Kidney (tissue), 14 donors: Measurements from ENCODE around the gene SLC22A23. TPM values are rescaled to one million over a fixed set of nuclear protein-coding genes. Genes with fewer than 3 reads are reported as not detected.

ENCODE experiments used
- DNase-seq, 5 donors: peaks; one replicate each; pipeline ENCODE4 v3.0.0-alpha.2; 2013 to 2020
- FAIRE-seq: peaks from 2 replicates; lab custom pipeline; 2012; peaks lifted over from hg19 to GRCh38; lab: Jason Lieb, UNC
- H3K27ac ChIP-seq, 2 donors: one replicate each; pipeline ENCODE4 v1.7.0; 2013; ENCODE audit warnings: low read depth in 2 of 2, low read length in 2 of 2, inconsistent platforms in 1 of 2
- H3K27me3 ChIP-seq: one replicate; pipeline ENCODE4 v1.7.1; 2013; ENCODE audit warnings: low read length, inconsistent platforms; ENCODE audit not compliant: control insufficient read depth, insufficient read depth
- H3K36me3 ChIP-seq, 3 donors: one replicate each; pipeline versions ENCODE4 v1.7.0 to v1.7.1; 2013; ENCODE audit warnings: low read length in 3 of 3, control low read depth in 1 of 3, inconsistent platforms in 1 of 3; ENCODE audit not compliant: insufficient read depth in 3 of 3, control insufficient read depth in 2 of 3
- H3K4me1 ChIP-seq, 3 donors: one replicate each; pipeline versions ENCODE4 v1.7.0 to v1.7.1; 2013; ENCODE audit warnings: low read length in 3 of 3, inconsistent platforms in 1 of 3, low read depth in 1 of 3; ENCODE audit not compliant: control insufficient read depth in 2 of 3, insufficient read depth in 2 of 3
- H3K4me3 ChIP-seq, 3 donors: one replicate each; pipeline versions ENCODE4 v1.7.0 to v1.8.1; 2013; ENCODE audit warnings: low read length in 3 of 3, control low read depth in 1 of 3, inconsistent platforms in 1 of 3
- H3K9ac ChIP-seq, 3 donors: one replicate each; pipeline versions ENCODE4 v1.7.0 to v1.7.1; 2013; ENCODE audit warnings: low read length in 3 of 3, control low read depth in 1 of 3, inconsistent platforms in 1 of 3
- H3K9me3 ChIP-seq, 3 donors: one replicate each; pipeline versions ENCODE4 v1.7.0 to v1.7.1; 2013; ENCODE audit warnings: low read length in 3 of 3, control low read depth in 1 of 3, inconsistent platforms in 1 of 3; ENCODE audit not compliant: control insufficient read depth in 2 of 3, insufficient read depth in 1 of 3
- intact Hi-C: fragments of 100-400 bp; cut with DNase I; formaldehyde crosslinking; loops from one replicate; pipeline ENCODE4 v1.11.1; 2022
- polyA plus RNA-seq: library from polyadenylated mRNA; stranded (reverse); fragments of 350-450 nt; fragmentation: Illumina TruSeq; extraction: RNeasy Lipid Tissue Mini Kit (QIAGEN cat#74804); gene quantifications from one replicate; pipeline ENCODE4 v1.2.3, GENCODE V29; 2014; ENCODE audit warnings: low read depth, low replicate concordance; ENCODE audit not compliant: insufficient read depth
- total RNA-seq: library from RNA; stranded (reverse); fragmentation: NEBNext Ultra II Directional; extraction: Animal tissue kit (Norgen Biotek cat#: 25700); gene quantifications from one replicate; pipeline ENCODE4 v1.2.1, GENCODE V29; 2021
- TF ChIP-seq, protein P1 (sequence below): IDR thresholded peaks from 3 replicates; pipeline ENCODE4 v1.5.1; 2012; ENCODE audit warnings: mild to moderate bottlenecking, moderate library complexity, borderline replicate concordance; ENCODE audit not compliant: insufficient read depth; ENCODE audit errors: extremely low read depth
- donor health status: control.
- donor health status: control.
- donor health status: control.
- donor health status: control.
- donor health status: control.
- donor health status: DM: yes; HTN: yes; CAD: no.
- donor health status: Normal renal cell carcinoma (clear cell type).

Gene SLC22A23
- total and polyA plus RNA-seq, 2 donors from 2014 or later = 5.3 to 5.7 TPM

DNA sequence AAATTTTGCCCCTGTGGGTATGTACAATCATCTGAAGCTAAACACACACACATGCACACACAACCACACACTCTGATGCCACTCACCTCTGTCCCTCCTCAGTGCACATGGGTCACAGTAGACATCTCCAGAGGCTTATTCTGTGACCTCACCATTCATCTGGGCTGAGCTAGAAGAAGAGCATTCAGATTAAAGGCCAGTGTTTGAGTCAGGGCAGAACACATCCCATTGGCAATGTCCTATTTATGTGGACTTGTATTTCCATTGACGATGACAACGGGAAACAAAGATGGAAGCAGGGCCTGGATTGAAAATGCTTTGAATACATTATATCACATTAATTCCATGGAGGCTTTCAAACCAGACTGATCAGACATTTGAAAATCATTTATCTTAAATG is 26.8 kb upstream of the SLC22A23 start:
- peaks cover 0 to 6% (median 2%) of the 10 kb centered on the region in 3 donors for H3K9me3 ChIP-seq
- no peak overlapping the region for H3K27ac ChIP-seq
- H3K36me3 ChIP-seq = no peaks in the 10 kb centered on the region
- no peak overlapping the region for H3K9ac ChIP-seq
- H3K4me1 ChIP-seq = no peaks in the 10 kb centered on the region
- no peaks in the 10 kb centered on the region for H3K27me3 ChIP-seq
- TF ChIP-seq, protein P1, sequence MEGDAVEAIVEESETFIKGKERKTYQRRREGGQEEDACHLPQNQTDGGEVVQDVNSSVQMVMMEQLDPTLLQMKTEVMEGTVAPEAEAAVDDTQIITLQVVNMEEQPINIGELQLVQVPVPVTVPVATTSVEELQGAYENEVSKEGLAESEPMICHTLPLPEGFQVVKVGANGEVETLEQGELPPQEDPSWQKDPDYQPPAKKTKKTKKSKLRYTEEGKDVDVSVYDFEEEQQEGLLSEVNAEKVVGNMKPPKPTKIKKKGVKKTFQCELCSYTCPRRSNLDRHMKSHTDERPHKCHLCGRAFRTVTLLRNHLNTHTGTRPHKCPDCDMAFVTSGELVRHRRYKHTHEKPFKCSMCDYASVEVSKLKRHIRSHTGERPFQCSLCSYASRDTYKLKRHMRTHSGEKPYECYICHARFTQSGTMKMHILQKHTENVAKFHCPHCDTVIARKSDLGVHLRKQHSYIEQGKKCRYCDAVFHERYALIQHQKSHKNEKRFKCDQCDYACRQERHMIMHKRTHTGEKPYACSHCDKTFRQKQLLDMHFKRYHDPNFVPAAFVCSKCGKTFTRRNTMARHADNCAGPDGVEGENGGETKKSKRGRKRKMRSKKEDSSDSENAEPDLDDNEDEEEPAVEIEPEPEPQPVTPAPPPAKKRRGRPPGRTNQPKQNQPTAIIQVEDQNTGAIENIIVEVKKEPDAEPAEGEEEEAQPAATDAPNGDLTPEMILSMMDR = no peak
- no peak for FAIRE-seq
- no peak overlapping the region for H3K4me3 ChIP-seq
- no peak for DNase-seq
- intact Hi-C loops = no loop called here

DNA sequence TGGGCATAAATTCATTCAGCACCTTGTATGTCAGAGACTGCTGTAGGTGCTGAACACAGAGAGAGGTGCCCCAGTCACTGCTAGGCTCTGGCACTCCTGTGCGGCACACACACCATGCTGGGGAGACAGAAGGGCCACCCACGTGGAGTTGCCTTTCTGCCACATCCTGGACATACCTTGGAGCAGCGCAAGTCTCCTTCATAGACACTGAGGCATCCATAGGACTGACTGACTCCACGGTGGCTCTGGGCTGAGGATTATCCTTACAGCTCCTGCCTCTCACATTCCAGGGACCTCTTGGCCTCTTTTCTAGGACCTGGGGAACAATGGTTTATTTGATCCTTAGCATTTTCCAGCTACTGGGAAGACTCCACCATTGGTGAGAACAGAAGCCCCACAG is 26.0 kb upstream of the SLC22A23 start:
- Histone ChIP-seq H3K27me3 (no peaks in the 10 kb centered on the region), H3K9ac (no peak overlapping the region), H3K4me3 (no peak overlapping the region), H3K36me3 (no peaks in the 10 kb centered on the region), H3K4me1 (no peaks in the 10 kb centered on the region), H3K9me3 (peaks cover 0 to 6% (median 2%) of the 10 kb centered on the region in 3 donors), H3K27ac (no peak overlapping the region)
- DNase-seq (no peak), FAIRE-seq (no peak)
- intact Hi-C loops = no loop called here
- TF ChIP-seq, protein P1 = no peak

DNA sequence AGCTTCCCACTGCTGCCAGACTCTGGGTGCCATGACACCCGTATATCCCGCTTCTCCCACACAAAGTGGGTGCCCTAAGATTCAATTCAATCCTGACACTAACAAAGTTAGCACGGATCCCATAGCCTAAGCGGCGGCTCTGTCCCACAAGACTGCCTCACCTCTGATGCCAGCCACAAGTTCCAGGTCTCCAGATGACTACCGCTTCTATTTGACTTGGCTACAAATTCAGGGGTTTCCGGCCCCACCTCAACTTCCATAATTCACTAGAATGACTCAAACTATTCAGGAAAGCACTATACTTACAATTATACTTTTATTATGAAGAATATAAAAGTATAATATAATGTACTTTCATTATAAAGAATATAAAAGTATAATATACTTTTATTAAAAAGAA is 24.8 kb upstream of the SLC22A23 start:
- TF ChIP-seq, protein P1 = no peak
- no peak for DNase-seq
- intact Hi-C loops = no loop called here
- no peak overlapping the region for H3K4me3 ChIP-seq
- no peak overlapping the region for H3K27ac ChIP-seq
- H3K9ac ChIP-seq = no peak overlapping the region
- H3K4me1 ChIP-seq = no peaks in the 10 kb centered on the region
- H3K27me3 ChIP-seq = no peaks in the 10 kb centered on the region
- no peak for FAIRE-seq
- no peaks in the 10 kb centered on the region for H3K36me3 ChIP-seq
- H3K9me3 ChIP-seq = peaks cover 0 to 6% (median 2%) of the 10 kb centered on the region in 3 donors

DNA sequence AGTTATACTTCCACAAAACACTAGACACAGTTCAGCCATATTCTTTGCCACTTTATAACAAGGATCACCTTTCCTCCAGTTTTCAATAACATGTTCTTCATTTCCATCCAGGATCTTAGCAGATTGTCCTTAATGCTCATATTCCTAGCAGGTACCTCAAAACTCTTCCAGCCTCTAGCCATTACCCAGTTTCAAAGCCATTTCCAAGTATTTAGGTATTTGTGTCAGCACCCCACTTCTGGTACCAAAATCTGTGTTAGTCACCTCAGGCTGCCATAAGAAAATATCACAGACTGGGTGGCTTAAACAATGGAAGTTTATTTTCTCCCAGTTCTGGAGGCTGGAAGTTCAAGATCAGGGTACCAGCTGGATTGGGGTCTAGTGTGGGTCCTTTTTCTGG is 23.2 kb upstream of the SLC22A23 start:
- DNase-seq (no peak), FAIRE-seq (no peak)
- Histone ChIP-seq H3K36me3 (no peaks in the 10 kb centered on the region), H3K4me3 (no peak overlapping the region), H3K4me1 (no peaks in the 10 kb centered on the region), H3K9me3 (peaks cover 0 to 6% (median 2%) of the 10 kb centered on the region in 3 donors), H3K9ac (no peak overlapping the region), H3K27me3 (no peaks in the 10 kb centered on the region), H3K27ac (no peak overlapping the region)
- intact Hi-C loops = no loop called here
- TF ChIP-seq, protein P1 = no peak
